ENCODE results near the gene CCDC33. TPM values are rescaled to one million over a fixed set of nuclear protein-coding genes. Genes with fewer than 3 reads are reported as not detected.

The CCDC33 gene
- polyA plus RNA-seq, 1 of the 3 experiments (the other 2 are of a cell fraction), result 4.0 TPM

DNA sequence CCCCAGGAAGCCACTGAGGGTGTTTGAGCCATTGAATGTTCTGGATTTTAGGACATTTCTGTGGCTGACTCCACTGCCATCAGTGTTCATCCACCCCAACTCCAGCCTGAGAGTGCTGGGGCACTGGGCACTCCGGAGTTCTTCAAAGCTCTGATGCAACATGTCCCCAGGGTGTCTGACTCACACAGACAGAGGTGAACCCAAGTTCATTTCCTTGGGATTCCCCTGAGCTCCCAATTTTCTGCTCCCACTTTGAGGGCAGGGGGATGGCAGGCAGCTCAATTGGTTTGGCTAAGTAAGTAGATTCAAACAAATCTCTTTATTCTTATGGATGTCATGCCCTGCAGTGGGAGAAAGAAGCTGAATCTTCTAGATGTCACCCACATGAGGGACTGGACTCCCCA, 35.7 kb upstream of the CCDC33 start:
- Histone ChIP-seq H3K79me2 (ENCODE audit: insufficient read depth) (peaks cover 21% of the 10 kb centered on the region; the same call in 1 of the 2 replicates), H3K4me2 (peak overlapping the region; percentile 82), H2AFZ (ENCODE audit: low read depth) (no peak overlapping the region), H3K9me2 (no peaks in the 10 kb centered on the region), H3K9ac (peak overlapping the region; percentile 50; the same call in 1 of the 2 replicates), H3K27me3 (ENCODE audit: insufficient read depth) (no peaks in the 10 kb centered on the region), H3K36me3 (replicated peaks in 1 of 2; ENCODE audit: control insufficient read depth in 1 of 2, insufficient read depth in 2 of 2, low read length in 1 of 2) (peaks cover 0 to 4% of the 10 kb centered on the region in 2 experiments), H3K27ac (ENCODE audit: low read depth in 2 of 2, low read length in 1 of 2) (peak overlapping the region; percentile 80 to 97), H3K9me3 (no peaks in the 10 kb centered on the region), H3K4me3 (ENCODE audit: low read depth in 2 of 2, low read length in 1 of 2) (peak overlapping the region; percentile 18 to 50; a peak in 3 of 4 replicates), H3K4me1 (ENCODE audit: control insufficient read depth in 1 of 2, insufficient read depth in 2 of 2, low read depth in 1 of 2, low read length in 1 of 2) (peaks cover 82 to 94% of the 10 kb centered on the region in 2 experiments), H3F3A (replicated peaks; ENCODE audit: insufficient read depth) (peaks cover 22% of the 10 kb centered on the region), H4K20me1 (ENCODE audit: insufficient read depth) (no peaks in the 10 kb centered on the region)
- ChIA-PET CTCF (interaction anchor here (0.6 to 10.7 kb wide), 12 partner anchors 9 to 249 kb away, joined by 3 to 85 read pairs (median 4); no protein-coding TSS in a partner anchor), POLR2A (interaction anchor here (0.7 to 5.1 kb wide), 9 partner anchors 8 to 107 kb away, joined by 3 to 54 read pairs (median 4); no protein-coding TSS in a partner anchor)
- DNase-seq, result peak; percentile 35
- WGBS (ENCODE audit: low lambda C conversion rate), result no CpG with 5 or more reads among the region's 1 CpG
- TF ChIP-seq RXRA (IDR thresholded peaks at IDR 0.05; ENCODE audit: borderline replicate concordance, low read depth) (peak; percentile 91), TCF12 (IDR thresholded peaks at IDR 0.05) (0 out of 2 replicates have a peak, but pooled peaks have one; percentile 32), GABPA (IDR thresholded peaks at IDR 0.05; ENCODE audit: low read depth) (no peak), FOSL2 (IDR thresholded peaks at IDR 0.05; ENCODE audit: borderline replicate concordance, low read depth) (peak; percentile 20; the same call in 1 of the 2 replicates), NRF1 (IDR thresholded peaks at IDR 0.05; ENCODE audit: low read depth, low read length) (no peak)

DNA sequence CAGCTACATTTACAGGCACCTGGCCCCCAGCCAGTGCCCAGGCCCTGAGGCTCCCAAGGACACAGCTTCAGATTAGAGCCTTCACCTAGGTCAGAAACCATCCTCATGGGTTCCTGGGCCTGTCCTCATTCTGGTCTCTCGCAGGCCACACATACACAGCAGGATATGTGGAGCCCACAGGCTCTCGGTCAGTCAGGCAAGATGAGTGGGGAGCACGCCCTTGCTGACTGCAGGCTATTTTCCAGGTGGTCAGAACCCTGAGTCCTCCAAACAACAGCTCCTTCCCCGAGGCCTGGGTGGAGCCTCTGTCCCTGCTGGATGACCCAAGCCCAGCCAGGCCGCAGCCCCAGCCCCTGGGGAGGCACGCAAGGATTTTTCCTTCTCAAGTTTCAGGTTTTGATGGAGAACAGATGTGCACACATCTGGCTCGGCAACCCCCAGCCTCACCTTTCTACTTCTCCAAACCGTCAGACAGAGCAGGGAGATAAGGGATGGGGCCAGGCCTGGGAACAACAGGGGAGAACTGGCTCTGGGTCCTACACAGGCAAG, 35.2 kb upstream of the CCDC33 start:
- ChIA-PET POLR2A (interaction anchor here (0.7 to 5.1 kb wide), 11 partner anchors 9 to 107 kb away, joined by 3 to 54 read pairs (median 6); no protein-coding TSS in a partner anchor), CTCF (interaction anchor here (0.7 to 10.7 kb wide), 12 partner anchors 22 to 250 kb away, joined by 3 to 85 read pairs (median 4); no protein-coding TSS in a partner anchor)
- TF ChIP-seq RCOR1 (IDR thresholded peaks at IDR 0.05; ENCODE audit: low read length) (no peak), GATA2 (CRISPR knock-in tag; IDR thresholded peaks at IDR 0.05) (peak; percentile 55; the same call in 1 of the 2 replicates), MEF2A (IDR thresholded peaks at IDR 0.05; ENCODE audit: borderline replicate concordance, low read depth) (no peak), RAD21 (IDR thresholded peaks at IDR 0.05; ENCODE audit: low read length) (no peak), TCF12 (IDR thresholded peaks at IDR 0.05) (peak; percentile 44; the same call in 1 of the 2 replicates), NFIC (IDR thresholded peaks at IDR 0.05; ENCODE audit: borderline replicate concordance) (no peak), CHD2 (IDR thresholded peaks at IDR 0.05; ENCODE audit: low read length, partially characterized antibody) (no peak), TAF1 (IDR thresholded peaks at IDR 0.05; ENCODE audit: borderline replicate concordance, low read depth, low read length) (no peak), RXRA (IDR thresholded peaks at IDR 0.05; ENCODE audit: borderline replicate concordance, low read depth) (no peak), SMC3 (IDR thresholded peaks at IDR 0.05; ENCODE audit: low read depth, low read length) (no peak), MXI1 (IDR thresholded peaks at IDR 0.05; ENCODE audit: low read depth, low read length) (peak; percentile 46; the same call in 1 of the 2 replicates), GABPA (IDR thresholded peaks at IDR 0.05; ENCODE audit: low read depth) (no peak)
- TF ChIP-seq, protein P1, sequence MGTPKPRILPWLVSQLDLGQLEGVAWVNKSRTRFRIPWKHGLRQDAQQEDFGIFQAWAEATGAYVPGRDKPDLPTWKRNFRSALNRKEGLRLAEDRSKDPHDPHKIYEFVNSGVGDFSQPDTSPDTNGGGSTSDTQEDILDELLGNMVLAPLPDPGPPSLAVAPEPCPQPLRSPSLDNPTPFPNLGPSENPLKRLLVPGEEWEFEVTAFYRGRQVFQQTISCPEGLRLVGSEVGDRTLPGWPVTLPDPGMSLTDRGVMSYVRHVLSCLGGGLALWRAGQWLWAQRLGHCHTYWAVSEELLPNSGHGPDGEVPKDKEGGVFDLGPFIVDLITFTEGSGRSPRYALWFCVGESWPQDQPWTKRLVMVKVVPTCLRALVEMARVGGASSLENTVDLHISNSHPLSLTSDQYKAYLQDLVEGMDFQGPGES (IDR thresholded peaks at IDR 0.05; ENCODE audit: low read depth, low read length), result no peak

More for the DNA sequence above, 35.2 kb upstream of the CCDC33 start:
- H3K4me1 ChIP-seq (ENCODE audit: control insufficient read depth in 1 of 2, insufficient read depth in 2 of 2, low read depth in 1 of 2, low read length in 1 of 2), result peaks cover 82 to 96% of the 10 kb centered on the region in 2 experiments
- DNase-seq, result peak; percentile 56
- H3K4me3 ChIP-seq (ENCODE audit: low read depth in 2 of 2, low read length in 1 of 2), result peak overlapping the region; percentile 18 to 50; a peak in 3 of 4 replicates
- peak overlapping the region; percentile 82 for H3K4me2 ChIP-seq
- H3K36me3 ChIP-seq (replicated peaks in 1 of 2; ENCODE audit: control insufficient read depth in 1 of 2, insufficient read depth in 2 of 2, low read length in 1 of 2), result peaks cover 0 to 4% of the 10 kb centered on the region in 2 experiments
- peaks cover 21% of the 10 kb centered on the region; the same call in 1 of the 2 replicates for H3K79me2 ChIP-seq (ENCODE audit: insufficient read depth)
- no peaks in the 10 kb centered on the region for H3K9me2 ChIP-seq
- no peaks in the 10 kb centered on the region for H4K20me1 ChIP-seq (ENCODE audit: insufficient read depth)
- no peaks in the 10 kb centered on the region for H3K9me3 ChIP-seq
- peak overlapping the region; percentile 80 to 97; a peak in 3 of 4 replicates for H3K27ac ChIP-seq (ENCODE audit: low read depth in 2 of 2, low read length in 1 of 2)
- H3F3A ChIP-seq (replicated peaks; ENCODE audit: insufficient read depth), result peaks cover 17% of the 10 kb centered on the region
- 11% methylated on average over 5 of the region's 8 CpGs for WGBS (ENCODE audit: low lambda C conversion rate)
- peak overlapping the region; percentile 50; the same call in 1 of the 2 replicates for H3K9ac ChIP-seq
- H2AFZ ChIP-seq (ENCODE audit: low read depth), result no peak overlapping the region
- no peaks in the 10 kb centered on the region for H3K27me3 ChIP-seq (ENCODE audit: insufficient read depth)
